Ishikawa (cell line): ENCODE results near the gene HYCC1.

Source experiments
- CEBPB ChIP-seq: IDR thresholded peaks from 2 replicates; pipeline ENCODE4 v1.6.1; 2012
- FOXM1 ChIP-seq: IDR thresholded peaks from 2 replicates; pipeline ENCODE4 v1.6.1; 2012; ENCODE audit warnings: low read depth, borderline replicate concordance

DNA sequence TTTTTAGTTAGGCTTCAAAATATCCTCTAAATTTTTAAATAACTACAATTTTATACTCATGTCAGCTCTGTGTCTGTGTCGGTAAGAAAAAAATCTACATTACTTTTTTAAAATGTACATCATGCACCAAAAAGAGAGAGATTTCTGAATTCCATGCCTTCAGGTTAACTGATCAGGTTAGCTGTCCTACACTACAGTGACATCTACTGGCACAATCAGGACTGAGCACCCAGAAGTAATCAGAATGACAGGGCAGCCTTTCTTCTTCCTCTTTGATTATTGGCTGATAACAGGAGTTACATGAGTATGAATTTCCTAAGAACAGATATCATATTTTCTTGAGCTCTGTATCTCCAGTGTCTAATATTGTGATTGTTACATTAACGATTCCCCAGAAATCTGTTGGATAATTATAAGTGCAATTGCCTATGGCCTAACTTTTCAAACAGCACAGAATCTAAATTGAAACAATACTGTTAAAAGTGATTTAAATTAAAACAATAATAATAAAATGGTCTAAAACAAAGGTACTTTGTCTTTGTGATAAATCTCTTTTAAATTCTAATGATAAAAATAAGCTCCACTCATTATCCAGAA is 41.8 kb upstream of the HYCC1 start:
- TF ChIP-seq CEBPB (no peak), FOXM1 (no peak)
